ENCODE data around the gene PLEK.

DNA sequence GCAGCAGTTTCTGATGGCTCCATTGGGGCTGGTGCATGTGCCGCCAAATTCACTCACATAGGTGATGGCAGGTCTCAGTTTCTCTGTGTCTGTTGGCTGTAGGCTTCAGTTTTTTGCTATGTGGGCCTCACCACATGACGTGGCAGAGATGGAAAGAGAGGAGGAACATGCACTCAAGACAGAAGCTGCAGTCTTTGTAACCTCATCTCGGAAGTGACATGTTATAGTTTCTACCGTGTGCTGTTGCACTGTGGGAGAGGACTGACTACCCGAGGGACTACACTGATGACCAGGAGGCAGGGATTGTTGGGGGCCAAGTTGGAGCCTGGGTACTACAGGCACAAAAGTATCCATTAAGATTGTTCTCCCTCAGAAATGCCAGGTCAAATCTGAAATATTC lies 36.2 kb upstream of the PLEK start:
- TF ChIP-seq, protein P1, sequence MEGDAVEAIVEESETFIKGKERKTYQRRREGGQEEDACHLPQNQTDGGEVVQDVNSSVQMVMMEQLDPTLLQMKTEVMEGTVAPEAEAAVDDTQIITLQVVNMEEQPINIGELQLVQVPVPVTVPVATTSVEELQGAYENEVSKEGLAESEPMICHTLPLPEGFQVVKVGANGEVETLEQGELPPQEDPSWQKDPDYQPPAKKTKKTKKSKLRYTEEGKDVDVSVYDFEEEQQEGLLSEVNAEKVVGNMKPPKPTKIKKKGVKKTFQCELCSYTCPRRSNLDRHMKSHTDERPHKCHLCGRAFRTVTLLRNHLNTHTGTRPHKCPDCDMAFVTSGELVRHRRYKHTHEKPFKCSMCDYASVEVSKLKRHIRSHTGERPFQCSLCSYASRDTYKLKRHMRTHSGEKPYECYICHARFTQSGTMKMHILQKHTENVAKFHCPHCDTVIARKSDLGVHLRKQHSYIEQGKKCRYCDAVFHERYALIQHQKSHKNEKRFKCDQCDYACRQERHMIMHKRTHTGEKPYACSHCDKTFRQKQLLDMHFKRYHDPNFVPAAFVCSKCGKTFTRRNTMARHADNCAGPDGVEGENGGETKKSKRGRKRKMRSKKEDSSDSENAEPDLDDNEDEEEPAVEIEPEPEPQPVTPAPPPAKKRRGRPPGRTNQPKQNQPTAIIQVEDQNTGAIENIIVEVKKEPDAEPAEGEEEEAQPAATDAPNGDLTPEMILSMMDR (IDR thresholded peaks at IDR 0.05) = no peak
- TF ChIP-seq POLR2A (IDR thresholded peaks at IDR 0.05) = no peak

Measured in uterus (tissue), 2 donors.